DMS53 (cell line): ENCODE data around the gene RGS6.

ENCODE experiments used
- DNase-seq: peaks from one replicate; lab custom pipeline; 2025; lab: John Stamatoyannopoulos, UW

The RGS6 gene

DNA sequence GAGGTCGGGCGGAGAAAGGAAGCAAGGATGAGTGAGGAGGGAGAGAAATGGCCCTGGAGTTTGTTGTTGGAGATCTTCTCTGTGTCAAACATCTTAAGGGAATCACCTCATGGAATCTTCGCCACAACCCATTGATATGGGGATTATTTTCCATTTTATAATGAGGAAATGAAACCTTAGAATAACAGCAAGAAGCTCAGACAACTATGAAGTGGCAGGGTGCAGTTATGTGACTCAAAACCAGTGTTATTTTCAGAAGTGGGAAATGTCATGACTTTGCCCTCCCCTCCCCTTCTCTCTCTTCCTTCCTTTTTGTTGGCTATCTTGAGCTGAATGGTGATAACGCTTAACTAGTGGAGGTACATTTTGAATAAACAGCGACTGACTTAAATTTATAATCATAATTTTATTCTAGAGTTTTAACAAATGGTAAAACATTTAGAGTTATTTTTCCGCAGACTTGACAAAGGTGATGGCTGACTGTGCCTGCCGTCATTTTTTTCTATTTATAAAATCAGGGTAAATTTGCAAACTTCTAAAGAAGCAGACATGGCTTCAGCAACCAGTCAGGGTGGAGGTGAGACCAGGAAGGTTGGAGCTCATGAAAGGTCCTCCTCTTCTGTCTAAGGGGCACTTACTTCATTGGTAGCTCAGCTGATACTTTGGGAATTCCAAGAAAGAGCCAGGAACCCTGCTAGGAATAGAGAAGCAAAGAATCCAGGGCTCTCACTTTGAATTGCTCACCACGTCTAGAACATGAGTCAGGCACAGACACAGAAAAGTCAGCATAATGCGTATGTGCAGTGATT, 232.4 kb downstream of the RGS6 start:
- DNase-seq, result no peak

DNA sequence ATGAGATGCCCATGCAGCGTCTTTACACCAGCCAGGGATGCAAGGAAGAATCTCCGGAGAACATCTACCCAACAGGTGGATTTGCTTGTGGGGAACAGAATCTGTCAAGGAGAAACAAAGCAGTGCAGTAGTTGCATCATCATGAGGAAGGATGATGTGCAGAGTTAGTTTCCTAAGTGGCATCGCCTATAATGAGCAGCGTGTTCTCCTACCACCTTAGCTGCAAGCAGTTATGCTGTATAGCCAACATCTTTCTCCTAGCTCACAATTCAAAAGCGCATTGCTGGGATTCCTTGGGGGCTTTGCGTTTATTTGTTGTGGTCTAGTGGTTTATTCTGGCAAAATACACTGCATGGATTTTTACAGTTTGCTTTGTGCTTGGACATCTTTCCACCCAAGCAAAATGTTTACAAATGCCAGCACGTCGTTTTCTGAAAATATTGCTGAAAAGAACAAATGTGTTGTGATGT, 233.0 kb downstream of the RGS6 start:
- no peak for DNase-seq

DNA sequence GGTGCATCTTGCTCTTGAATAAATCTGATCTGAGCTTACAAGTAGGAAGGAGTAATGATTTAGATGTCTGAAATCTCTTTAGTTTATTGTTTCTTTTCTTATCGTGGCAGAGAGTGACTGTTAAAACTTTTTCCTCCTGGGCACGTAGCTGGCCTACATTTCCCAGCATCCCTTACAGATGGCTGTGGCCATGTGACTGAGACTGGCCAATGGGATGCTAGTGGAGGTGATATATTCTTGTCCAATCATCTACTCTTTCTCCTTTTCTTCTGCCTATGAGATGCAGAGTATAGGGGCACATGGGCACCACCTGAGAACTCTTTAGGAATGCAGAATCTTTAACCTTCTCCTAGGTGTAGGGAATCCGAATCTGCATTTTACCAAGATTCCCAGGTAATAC, 237.3 kb downstream of the RGS6 start:
- no peak for DNase-seq

DNA sequence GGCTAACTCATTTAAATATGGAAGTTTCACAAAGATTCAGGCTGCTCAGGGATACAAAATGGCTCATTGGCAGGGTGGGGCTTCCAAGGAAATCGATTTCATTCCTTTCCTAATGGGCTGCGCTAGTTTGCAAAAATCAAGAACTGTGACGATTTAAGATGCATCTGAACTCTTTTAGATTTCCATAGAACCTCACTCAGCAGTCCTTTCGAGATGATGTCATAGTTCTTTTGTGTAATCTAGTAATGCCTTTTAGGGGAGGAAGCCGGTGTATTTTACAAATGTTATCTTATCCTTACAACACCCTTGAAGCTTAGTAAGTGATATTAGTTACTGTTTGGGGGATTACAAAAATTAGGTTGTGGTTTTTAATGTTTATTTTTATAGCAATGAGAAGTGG, 239.8 kb downstream of the RGS6 start:
- DNase-seq, result no peak

DNA sequence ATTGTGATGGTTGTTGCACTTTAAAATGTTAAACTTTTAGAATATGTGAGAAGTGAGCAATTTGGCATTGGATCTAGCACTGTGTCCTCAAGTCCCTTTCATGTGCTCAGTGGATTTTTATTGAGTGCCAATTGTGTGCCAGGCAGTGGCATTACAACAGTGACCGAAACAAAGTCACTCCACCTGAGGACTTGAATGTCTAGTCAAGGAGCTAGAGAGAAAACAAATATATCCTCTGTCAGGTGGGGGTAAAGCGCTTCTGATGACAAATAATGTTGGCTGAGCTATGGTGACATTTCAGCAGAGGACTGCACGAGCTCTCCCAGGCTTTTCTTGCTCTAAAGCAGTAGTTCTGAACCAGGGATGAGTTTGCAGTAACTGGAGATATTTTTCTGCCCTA, 240.4 kb downstream of the RGS6 start:
- no peak for DNase-seq

DNA sequence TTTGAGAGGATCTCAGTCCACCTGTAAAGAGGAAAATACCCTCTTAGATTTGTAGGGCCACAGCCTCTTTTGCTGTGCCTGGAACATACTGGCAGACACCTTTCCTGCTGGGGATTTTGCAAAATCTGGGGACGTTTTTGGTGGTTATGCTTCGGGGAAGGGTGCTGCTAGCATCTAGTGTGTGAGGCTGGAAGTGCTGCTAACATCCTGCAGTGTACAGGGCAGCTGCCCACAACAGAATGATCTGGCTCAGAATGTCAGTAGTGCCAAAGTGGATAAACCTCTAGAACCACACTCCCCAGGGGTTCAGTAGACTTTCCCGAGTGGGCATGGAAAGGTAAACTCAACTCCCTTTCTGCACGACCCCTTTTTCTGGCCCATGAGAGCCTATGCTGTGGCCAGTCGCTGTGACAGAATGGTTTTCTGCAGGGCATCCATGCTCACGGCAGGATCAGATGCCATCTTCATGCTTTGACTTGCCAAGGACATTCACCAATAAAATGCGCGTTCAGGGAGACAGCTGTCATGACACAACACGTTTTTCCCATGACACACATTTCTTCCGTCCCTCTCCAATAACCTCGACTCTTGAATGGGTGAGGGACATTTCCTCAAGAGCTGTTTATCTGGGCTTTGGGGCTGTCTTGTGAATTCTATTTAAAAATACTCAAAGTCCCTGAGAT, 240.9 kb downstream of the RGS6 start:
- no peak for DNase-seq

DNA sequence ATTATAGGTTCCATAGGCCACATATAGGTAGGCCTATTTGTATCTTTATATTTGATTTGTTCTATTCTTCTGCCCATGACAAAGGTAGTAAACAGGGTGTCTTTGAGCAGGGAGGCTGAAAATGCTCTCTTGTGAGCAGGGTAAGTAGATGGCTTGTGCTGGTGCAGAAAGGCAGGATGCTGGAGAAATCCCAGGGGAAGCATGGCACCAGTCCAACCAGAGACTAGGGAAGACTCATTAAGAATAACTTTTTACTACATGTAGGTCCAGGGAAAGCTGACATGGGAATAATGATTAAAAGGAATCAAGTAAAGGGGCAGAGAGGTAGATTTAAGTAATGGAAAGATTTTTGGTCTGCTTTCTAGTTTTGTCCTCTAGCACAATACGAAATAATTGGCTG, 245.0 kb downstream of the RGS6 start:
- DNase-seq, result no peak

DNA sequence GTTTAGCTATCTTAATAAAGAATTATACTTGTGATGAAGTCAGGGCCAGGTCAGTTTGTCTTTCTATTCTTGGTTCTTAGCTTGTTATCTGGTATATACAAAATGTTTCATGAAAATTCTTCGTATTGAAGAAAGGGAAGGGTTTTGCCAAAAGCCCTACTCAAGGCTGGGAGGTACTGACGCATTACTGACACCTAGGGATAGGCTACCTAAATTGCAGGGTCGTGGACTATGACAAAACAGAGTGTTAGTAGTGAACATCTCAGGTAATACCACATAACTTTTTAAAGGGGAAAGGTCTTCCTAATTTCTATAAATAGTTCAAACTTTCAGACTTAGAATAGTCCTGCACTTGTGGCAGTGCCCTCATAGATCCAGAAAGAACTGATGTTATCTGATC, 246.3 kb downstream of the RGS6 start:
- no peak for DNase-seq

DNA sequence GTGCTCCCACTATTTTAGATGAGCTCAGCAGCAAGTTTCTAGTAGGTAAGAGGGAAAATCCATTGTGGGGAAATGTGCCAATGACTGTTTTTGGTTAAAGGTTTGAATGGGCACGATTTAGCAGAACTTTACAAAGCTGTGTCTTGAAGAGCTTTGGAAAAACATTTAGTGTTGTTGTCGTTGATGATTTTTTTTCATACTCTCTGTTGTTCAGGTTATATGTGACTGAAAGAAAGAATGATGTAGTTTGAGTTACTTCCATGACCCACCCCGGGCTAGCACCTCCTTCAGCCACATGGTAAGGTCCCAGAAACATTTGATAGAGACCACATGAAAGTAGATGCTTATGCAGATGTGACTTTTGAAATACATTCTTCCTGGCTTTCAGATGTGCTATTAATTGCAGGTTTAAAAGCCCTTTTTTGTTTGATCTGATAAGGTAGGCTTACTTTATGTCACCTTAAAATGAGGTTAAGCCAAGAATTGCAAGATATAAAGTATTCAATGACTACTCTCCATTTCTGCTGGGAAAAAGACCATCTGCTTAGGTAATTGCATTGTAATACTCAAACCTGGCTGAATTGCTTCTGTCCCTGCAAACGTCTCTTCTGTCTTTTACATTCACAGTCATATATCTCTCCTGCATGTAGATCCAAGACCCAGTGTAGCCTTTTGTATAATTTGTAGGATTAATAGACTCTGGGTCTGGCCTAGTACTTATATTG, 250.6 kb downstream of the RGS6 start:
- DNase-seq, result no peak

DNA sequence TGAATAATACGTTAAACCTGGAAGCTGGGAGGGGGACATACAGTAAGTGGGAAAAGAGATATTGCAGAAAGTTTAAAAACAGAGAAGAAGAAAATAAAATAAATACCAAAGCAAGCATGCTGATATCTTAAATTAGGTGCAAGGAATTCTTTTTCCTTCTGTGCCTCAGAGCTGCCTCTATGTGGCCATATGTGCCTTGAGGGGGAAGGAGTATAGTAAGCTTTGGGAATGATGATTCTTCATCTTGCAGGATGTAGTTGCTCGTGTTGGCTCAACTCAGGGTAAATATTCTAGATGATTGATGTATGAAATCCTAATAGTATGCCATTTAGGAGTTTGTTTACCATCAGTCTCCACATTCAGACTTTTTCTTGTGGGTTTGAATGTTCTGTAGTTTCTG, 251.4 kb downstream of the RGS6 start:
- DNase-seq, result no peak

DNA sequence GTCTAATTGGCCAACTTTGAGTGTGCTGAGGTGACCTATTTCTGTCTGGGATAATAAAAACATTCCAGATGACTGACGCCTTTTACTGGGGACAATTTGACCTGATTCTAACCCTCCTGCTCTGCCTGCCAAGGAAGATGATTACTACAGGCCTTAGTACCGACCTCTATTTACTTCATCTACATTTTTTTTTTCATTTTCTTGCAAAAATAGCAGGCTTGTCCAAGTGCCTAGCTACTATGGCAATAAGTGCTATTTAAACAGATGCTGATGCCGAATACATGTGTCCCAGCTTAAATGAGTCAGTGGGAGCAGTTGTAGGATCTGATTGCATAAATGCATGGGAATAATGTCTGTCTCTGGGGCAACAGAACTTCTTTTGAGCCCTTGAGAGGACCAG, 254.3 kb downstream of the RGS6 start:
- no peak for DNase-seq

DNA sequence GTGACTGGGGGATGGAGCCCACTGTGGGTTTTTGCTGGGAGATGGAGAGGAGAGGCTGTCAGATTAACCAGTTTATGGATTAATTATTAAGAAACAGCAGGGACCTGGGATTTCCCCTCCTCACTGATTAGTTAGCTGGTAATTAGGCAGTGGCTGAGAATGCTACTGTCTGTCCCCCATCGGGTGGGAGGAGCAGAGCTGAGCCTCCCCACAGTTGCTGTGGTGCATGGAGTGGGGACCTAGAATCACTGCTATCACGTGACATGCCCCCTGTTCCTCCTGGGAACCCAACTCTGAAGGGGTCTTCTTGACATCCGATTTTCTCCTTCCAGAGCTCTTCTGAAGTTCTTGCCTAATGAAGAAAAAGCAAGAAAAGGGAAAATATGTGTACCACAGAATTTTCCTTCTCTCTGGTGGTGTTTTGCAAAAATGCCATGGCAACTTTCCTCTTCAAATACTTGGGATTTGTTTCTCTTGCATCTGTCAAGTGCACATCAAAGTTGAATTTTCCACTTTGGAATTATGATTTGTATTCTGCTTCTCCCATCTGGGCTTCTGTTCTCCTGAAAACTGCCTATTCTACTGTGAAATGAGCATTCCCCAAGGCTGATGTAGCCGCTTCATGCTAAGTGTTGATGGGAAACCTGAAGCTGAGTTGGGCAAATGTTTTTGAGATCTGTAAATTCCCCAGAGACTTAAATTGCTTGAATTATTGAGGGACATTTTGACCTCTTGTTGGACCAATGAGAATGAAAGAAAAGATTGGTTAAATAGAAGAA, 264.2 kb downstream of the RGS6 start:
- no peak for DNase-seq

DNA sequence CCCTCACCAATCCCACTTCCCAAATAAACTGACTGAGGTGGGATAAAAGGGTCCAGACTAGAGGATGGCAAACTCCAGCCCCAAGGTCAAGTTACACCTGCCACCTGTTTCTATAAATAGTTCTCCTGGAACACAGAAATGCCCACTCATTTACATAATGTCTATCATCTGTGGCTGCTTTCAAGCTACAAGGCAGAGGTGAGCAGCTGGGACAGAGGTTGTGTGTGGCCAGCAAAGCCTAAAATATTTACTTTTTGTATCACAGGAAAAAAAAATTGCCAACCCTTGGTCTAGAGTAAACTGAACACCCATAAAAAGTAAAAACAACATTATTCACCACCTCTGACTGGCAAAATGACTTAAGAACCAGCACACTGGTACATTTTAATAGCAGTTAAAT, 269.4 kb downstream of the RGS6 start:
- no peak for DNase-seq

DNA sequence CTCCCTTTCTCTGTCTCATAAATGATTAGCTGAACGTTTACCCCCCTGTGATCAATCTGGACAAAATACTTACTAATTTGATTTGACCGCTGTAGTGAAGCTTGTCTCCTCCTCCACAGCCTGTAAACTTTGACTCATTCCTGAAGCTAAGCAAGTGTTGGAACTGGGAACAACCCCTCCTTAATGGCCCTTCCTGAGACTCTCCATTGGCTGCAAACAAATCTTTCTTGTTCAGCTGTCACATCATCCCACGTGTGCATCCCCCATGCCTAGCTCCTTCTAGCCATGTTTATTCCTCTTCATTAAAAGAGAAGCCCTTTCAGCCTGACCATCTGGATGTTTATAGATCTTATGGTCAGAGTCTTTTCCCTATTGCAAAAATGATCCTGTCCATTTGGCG, 281.2 kb downstream of the RGS6 start:
- no peak for DNase-seq

DNA sequence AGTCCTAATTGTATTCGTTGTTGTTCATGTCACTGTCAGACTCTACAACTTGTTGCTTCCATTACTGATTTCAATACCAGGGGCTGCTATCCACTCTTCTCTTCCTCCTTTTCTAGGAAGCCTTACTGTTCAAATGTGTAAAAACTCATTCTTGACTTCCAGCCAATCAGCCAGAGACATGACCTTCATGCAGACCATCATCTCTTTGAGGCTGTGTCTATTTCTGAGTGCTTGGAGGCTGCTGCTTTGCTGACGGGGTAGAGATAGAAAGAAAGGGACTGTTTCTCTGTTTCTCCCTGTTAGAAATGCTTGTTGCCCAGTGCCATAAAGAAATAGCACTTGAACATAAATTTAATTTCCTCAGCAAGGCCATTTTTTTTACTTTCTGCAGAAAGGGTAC, 282.9 kb downstream of the RGS6 start:
- no peak for DNase-seq

DNA sequence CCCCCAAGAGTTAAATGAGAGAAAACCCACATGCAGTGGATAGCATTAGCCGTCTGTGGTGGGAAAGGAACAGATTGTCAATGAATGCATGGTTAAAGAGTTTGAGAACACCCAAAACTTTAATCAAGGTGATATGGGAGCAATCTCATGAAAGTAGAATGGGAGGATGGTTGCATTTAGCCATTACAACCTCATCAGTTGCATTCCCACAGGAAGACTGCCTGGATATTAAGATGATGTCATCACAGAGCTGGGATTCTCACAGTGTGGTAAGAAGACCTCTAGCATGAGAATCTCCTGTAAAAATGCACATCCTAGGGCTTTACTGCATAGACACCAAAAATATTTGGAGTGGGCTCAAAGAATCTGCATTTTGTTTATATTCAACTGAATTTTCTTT, 284.9 kb downstream of the RGS6 start:
- no peak for DNase-seq

DNA sequence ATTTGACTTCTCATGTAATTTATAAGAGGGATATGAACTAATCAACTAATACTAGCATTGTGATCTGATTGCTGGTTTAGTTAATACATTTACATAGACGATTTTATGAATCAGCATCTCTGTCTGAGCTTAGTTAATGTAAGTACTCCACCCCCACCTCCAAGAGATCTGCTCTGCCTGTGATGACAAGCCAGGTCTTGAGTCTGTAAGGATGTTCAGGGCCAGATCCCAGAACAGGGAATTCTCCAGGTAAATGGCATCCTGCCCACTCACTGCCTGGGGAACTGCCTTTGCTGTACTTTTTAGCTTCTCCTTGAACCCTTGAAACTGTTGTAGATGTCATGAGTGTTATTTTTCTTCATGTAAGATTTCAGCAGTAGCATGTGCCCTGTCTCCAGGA, 289.8 kb downstream of the RGS6 start:
- DNase-seq, result no peak

DNA sequence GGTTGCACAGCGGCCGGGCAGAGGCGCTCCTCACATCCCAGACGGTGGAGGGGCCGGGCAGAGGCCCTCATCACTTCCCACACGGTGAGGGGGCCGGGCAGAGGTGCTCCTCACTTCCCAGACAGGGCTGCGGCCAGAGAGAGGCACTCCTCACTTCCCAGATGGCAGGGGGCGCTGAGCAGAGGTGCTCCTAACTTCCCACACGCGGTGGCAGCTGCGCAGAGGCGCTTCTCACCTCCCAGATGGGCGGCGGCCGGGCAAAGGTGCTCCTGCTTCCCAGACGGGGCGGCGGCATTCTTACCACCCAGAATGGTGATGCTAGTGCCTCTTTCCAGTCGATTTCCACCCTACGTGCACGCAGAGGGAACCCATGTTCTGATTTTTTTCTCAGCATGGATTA, 304.4 kb downstream of the RGS6 start:
- DNase-seq, result no peak

DNA sequence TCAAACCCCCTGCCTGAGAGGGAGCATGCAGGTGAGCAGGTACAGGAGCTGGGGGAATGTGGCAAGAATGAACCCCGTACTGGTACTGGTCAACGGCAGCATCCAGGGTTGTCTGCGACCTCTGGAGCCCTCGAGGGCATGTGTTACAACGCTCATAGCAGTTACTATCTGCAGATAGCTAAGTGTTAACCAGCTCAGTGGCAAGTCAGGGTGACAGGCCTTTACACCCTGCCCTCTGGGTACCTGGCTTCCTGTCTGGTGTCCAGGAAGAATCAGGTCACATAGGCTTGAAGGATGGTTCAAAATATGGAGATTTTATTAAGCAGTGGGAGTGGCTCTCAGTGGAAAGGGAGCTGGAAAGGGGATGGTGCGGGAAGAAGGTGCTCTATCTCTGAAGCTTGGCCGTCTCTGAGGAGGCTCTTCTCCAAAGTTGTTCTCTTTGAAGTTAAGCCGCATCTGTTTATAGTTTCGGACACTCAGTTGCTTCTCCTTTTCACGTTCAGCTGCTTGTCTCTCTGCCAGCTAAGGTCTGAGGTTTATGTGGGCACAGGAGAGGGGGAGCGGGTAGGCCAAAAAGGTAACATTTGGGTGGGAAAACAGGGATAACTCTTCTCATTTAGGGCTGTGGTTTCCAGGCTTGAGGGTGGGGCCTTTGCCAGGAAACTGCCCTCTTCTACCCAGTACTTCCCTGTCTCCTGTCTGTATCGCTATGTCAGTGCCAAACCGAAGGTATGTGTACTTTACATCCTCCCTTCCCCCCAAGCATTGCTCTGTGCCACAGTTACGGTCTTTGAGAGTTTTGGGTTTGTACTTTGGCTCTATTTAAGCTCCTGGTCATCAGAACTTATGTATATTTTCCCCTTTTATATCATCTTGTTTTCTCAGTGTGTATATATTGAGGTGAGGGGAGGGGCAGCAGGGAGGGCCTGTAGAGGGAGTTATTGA, 305.8 kb downstream of the RGS6 start:
- DNase-seq, result no peak

DNA sequence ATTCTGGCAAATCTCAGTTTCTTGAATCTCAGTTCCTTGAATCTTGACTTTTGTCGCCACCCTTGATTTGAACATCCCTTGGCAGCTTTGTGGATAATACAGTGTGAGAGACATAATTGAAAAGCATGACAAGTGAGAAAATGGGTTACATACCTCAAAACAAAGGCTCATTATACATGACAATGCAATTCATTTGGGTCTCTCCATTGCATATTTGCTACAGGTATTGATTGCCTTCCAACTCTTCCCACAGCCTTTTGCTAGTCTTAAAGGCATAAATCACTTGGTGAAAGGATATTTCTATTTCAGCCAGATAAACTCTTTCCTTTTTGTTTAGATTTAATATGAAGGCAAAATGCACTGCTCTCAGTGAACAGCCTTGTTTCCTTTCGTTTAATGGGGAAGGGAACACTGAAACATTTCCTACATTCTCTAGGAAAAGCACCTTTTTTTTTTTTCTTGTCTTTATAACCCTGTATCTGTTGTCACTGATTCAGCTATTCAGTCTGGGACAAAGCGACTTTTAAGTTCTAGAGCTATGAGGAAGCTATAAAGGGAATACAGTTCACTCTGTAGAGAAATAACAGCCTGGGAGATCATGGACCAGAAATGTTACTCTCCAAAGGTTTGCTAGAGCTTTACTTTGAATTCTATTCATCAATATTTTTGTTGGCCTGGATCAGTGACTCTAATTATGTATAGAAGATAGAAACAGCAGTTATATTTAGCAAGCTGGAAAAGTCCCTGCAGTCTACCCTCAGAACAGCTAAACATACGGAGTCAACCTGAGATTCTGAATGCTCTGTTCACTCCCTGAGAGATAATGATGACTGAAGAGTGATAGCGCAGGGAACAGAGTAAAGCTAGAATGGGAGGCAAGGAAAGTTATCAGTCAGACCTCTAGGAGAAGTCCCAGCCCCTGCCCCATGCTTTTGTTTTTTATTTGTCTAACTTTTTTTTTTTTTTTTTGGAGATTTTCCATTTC, 311.4 kb downstream of the RGS6 start:
- DNase-seq, result no peak
